BE2C (cell line): ENCODE results near the gene BMPER.

ENCODE experiments used
- DNase-seq: peaks from one replicate; pipeline ENCODE4 v3.0.0-alpha.2; 2020
- H3K27me3 ChIP-seq: fragments of 250-450 bp; sonication (Bioruptor Pico); 2 replicates; pipeline ENCODE4 v1.5.1; 2020; ENCODE audit warnings: mild to moderate bottlenecking
- H3K36me3 ChIP-seq: fragments of 250-450 bp; sonication (Bioruptor Pico); 2 replicates; pipeline ENCODE4 v1.5.1; 2020; ENCODE audit warnings: mild to moderate bottlenecking
- H3K4me1 ChIP-seq: fragments of 250-450 bp; sonication (Bioruptor Pico); 2 replicates; pipeline ENCODE4 v1.5.1; 2020
- H3K4me3 ChIP-seq: 2 replicates; pipeline ENCODE4 v1.5.1; 2011; ENCODE audit warnings: low read depth, low read length
- H3K9me3 ChIP-seq: fragments of 250-450 bp; sonication (Bioruptor Pico); 2 replicates; pipeline ENCODE4 v1.5.1; 2020
- CTCF ChIP-seq: IDR thresholded peaks from 2 replicates; pipeline ENCODE4 v1.5.1; 2012; ENCODE audit warnings: mild to moderate bottlenecking, low read depth, low read length

The BMPER gene

GRCh38 chr7:33872870-33873269, 32.5 kb upstream of the BMPER start:
- no peak for TF ChIP-seq CTCF
- H3K27me3 ChIP-seq = 0 out of 2 replicates have a peak, but pooled peaks cover 4% of the 10 kb centered on the region
- DNase-seq = no peak
- no peaks in the 10 kb centered on the region for H3K9me3 ChIP-seq
- H3K4me1 ChIP-seq = no peaks in the 10 kb centered on the region
- no peaks in the 10 kb centered on the region for H3K36me3 ChIP-seq
- H3K4me3 ChIP-seq = no peak overlapping the region

GRCh38 chr7:33873518-33873917, 31.8 kb upstream of the BMPER start:
- H3K4me1 ChIP-seq = no peaks in the 10 kb centered on the region
- H3K27me3 ChIP-seq = 0 out of 2 replicates have a peak, but pooled peaks cover 4% of the 10 kb centered on the region
- no peak for TF ChIP-seq CTCF
- H3K36me3 ChIP-seq = no peaks in the 10 kb centered on the region
- H3K9me3 ChIP-seq = no peaks in the 10 kb centered on the region
- DNase-seq = no peak
- H3K4me3 ChIP-seq = no peak overlapping the region

- Histone ChIP-seq H3K4me3 (no peak overlapping the region), H3K4me1 (no peaks in the 10 kb centered on the region), H3K27me3 (0 out of 2 replicates have a peak, but pooled peaks cover 4% of the 10 kb centered on the region), H3K9me3 (no peaks in the 10 kb centered on the region), H3K36me3 (no peaks in the 10 kb centered on the region)
- DNase-seq = no peak
- TF ChIP-seq CTCF = no peak
These were observed 31.2 kb upstream of the BMPER start for GRCh38 chr7:33873981-33874750.

- no peak for TF ChIP-seq CTCF
- H3K4me3 ChIP-seq = no peak overlapping the region
- no peaks in the 10 kb centered on the region for H3K36me3 ChIP-seq
- H3K27me3 ChIP-seq = 0 out of 2 replicates have a peak, but pooled peaks cover 4% of the 10 kb centered on the region
- no peaks in the 10 kb centered on the region for H3K9me3 ChIP-seq
- no peaks in the 10 kb centered on the region for H3K4me1 ChIP-seq
- DNase-seq = no peak
These were observed 30.4 kb upstream of the BMPER start for GRCh38 chr7:33874943-33875342.

- TF ChIP-seq CTCF = no peak
- Histone ChIP-seq H3K36me3 (no peaks in the 10 kb centered on the region), H3K9me3 (no peaks in the 10 kb centered on the region; the same call in 1 of the 2 replicates), H3K4me1 (no peaks in the 10 kb centered on the region), H3K4me3 (no peak overlapping the region), H3K27me3 (peaks cover 4% of the 10 kb centered on the region; the same call in 1 of the 2 replicates)
- no peak for DNase-seq
These were observed 28.6 kb upstream of the BMPER start for GRCh38 chr7:33876596-33877274.

GRCh38 chr7:33880787-33881186, 24.6 kb upstream of the BMPER start:
- no peaks in the 10 kb centered on the region; the same call in 1 of the 2 replicates for H3K9me3 ChIP-seq
- no peaks in the 10 kb centered on the region for H3K4me1 ChIP-seq
- DNase-seq = no peak

More at GRCh38 chr7:33880787-33881186, 24.6 kb upstream of the BMPER start:
- TF ChIP-seq CTCF = no peak
- no peak overlapping the region for H3K4me3 ChIP-seq
- no peaks in the 10 kb centered on the region for H3K36me3 ChIP-seq
- H3K27me3 ChIP-seq = no peaks in the 10 kb centered on the region; the same call in 1 of the 2 replicates
